Fibroblast of mammary gland (primary cell): ENCODE measurements around the gene MORF4L1.
"Not testable (repeated sequence)": the region's sequence is repeated elsewhere in the genome, so short reads cannot be mapped to it uniquely, and the experiment has no call there.

ENCODE experiments used
- DNase-seq: peaks from one replicate; pipeline ENCODE4 v3.0.0-alpha.2; 2010; ENCODE audit warnings: low read depth
- H3K4me3 ChIP-seq: 2 replicates; pipeline ENCODE4 v1.5.1; 2011; ENCODE audit warnings: low read depth, mild to moderate bottlenecking, low read length, moderate library complexity; ENCODE audit not compliant: control insufficient read depth
- TF ChIP-seq, protein P1 (sequence below): conservative IDR thresholded peaks from 2 replicates; pipeline ENCODE4 v1.5.1; 2011; ENCODE audit warnings: low read depth, low read length, inconsistent platforms; ENCODE audit not compliant: control insufficient read depth, insufficient read depth

The MORF4L1 gene

DNA sequence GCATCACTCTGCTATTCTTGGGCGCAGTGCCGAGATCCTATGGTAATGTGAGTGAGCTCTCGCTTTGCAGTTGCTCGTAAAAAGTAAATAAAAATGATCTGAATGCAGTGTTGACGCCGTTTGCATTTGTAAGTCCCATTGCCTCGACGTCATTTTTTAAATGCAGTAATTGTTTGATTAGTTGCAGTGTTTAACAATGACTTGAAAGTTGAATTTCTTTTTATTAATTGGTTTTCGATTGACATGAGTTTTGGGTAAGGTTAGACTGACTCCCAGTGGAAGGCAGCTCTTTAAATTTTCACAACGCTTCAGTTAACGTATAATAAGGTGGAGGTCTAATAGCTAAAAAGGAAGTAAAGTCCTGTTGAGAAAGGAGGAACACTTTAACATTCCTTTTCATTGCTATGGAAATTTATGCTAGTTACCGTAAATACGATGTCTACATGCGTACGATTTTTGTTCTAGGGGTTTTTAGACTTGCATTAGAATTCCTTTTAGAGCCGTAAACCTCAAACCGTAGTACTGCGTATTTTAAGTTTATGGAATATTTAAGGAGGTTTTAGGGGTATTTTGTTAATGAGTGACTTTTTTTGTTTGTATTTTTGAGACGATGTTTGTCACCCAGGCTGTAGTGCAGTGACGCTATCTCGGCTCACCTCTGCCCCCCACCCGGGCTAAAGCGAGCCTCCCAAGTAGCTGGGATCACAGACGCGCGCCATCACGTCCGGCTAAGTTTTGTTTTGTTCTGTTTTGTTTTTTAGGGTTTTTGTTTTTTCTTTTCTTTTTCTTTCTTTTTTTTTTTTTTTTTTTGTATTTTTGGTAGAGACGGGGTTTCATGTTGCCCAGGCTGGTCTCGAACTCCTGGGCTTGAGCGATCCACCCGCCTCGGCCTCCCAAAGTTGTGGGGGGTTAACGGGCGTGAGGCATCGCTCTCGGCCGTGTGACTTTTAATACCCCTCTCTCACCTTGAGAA, 1.4 kb downstream of the MORF4L1 start:
- TF ChIP-seq, protein P1, sequence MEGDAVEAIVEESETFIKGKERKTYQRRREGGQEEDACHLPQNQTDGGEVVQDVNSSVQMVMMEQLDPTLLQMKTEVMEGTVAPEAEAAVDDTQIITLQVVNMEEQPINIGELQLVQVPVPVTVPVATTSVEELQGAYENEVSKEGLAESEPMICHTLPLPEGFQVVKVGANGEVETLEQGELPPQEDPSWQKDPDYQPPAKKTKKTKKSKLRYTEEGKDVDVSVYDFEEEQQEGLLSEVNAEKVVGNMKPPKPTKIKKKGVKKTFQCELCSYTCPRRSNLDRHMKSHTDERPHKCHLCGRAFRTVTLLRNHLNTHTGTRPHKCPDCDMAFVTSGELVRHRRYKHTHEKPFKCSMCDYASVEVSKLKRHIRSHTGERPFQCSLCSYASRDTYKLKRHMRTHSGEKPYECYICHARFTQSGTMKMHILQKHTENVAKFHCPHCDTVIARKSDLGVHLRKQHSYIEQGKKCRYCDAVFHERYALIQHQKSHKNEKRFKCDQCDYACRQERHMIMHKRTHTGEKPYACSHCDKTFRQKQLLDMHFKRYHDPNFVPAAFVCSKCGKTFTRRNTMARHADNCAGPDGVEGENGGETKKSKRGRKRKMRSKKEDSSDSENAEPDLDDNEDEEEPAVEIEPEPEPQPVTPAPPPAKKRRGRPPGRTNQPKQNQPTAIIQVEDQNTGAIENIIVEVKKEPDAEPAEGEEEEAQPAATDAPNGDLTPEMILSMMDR: no peak
- peak overlapping the region; percentile 73 for H3K4me3 ChIP-seq
- DNase-seq: peak; percentile 36

DNA sequence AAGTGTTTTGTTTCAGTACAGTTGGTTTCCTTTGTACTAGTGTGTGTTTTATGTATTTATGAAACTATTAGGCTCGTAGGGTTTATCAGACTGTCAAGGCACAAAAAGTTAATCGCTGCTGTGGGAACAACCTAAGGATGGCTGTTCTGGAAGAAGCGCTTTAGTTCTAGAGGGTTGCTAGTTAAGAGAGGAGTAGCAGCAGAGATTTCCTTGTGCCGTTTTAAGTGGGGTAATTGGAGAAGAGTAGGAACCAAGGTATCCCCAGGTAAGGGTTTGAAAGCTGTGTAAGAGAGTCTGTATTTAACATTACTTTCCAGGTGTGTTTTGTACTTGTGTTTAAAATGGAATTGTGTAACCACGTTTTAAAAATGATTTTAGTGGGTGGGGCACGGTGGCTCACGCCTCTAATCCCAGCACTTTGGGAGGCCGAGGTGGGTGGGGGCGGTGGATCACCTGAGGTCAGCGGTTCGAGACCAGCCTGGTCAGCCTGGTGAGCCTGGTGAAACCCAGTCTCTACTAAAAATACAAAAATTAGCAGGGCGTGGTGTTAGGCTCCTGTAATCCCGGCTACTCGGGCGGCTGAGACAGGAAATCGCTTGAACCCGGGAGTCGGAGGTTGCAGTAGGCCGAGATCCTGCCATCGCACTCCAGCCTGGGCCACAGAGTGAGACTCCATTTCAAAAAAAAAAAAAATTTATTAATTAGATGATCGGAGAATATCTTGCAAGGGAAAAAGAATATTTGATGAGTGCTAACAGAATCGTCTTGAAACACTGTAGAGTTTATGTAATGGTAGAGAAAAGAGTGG, 2.6 kb downstream of the MORF4L1 start:
- DNase-seq: no peak
- TF ChIP-seq, protein P1: no peak
- H3K4me3 ChIP-seq: peak overlapping the region; percentile 73

DNA sequence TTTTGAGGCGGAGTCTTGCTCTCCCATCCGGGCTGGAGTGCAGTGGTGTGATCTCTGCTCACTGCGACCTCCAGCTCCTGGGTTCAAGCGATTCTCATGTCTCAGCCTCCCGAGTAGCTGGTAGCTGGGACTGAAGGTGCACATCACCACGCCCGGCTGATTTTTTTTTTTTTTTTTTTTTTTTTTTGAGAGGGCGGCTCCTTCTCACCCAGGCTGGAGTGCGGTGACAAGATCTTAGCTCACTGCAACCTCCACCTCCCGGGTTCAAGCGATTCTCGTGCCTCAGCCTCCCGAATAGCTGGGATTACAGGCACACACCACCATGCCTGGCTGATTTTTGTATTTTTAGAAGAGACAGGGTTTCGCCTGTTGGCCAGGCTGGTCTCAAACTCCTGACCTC, 4.3 kb downstream of the MORF4L1 start:
- not testable (repeated sequence) for DNase-seq, H3K4me3 ChIP-seq

DNA sequence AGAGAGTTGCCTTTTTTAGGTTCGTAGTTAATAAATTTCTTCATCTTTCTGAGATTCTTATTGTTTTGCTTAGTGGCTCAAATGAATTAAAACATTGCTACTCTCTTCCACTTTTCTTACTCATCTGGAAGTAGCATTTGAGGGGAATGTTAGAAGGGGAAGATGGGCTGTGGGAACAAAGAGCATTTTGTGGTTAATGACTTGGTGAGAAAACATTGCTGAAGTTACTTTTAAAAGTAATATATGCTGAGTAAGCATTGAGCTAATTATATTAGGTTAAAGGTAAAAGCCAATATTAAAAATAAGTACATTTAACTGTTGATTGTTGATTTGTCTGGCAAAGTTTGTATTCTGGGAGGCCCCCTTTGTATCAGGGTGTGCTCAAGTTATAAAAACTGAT, 5.7 kb downstream of the MORF4L1 start:
- H3K4me3 ChIP-seq: no peak overlapping the region
- peak; percentile 76 for DNase-seq
- TF ChIP-seq, protein P1: no peak

DNA sequence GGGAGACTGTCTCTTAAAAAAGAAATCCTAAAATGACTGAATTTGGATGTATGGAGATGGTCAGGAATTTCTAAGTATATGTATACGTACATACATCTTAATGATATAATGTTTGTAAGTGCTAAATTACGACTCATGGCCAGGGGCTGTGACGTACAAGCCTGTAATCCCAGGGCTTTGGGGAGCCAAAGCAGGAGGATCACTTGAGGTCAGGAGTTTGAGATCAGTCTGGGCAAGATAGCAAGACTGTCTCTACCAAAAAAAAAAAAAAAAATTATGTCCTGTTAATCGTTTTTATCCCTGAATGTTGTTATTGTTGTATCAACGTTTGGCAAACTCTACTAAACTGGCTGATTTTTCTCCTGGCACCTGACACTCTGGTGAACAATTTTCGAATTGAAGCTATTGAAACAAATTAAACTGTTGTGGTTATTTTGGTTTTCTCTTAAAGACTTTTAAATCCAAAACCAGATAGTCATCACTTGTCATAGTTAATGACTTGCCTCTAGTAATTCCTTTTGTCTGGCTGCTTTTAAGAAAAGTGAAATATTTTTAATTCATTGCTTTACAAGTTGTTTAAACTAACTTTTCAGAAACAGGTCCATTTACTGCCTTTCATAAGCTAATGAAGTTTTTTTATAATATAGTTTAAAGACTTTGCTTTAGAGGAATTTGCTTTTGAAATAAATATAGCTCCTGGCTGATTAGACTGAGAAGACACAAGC, 7.0 kb downstream of the MORF4L1 start:
- TF ChIP-seq, protein P1: no peak
- peak; percentile 58 for DNase-seq
- H3K4me3 ChIP-seq: no peak overlapping the region

DNA sequence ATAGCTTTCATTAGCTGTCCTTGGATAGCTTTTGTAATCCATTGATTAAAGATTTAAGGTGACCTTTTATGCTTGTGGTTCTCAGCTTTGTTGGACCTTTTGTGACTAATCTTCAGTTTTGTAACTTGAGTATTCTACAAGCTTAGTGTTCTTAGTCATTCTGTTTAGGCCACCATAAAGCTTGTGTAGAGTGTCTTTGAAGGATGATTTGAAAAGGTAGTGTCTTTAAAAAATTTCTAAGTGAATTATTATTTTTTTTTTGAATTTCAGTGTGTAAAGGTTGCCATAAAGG, 7.5 kb downstream of the MORF4L1 start:
- peak; percentile 84 for DNase-seq
- TF ChIP-seq, protein P1: no peak
- no peak overlapping the region for H3K4me3 ChIP-seq
